PFSK-1 (cell line): Measurements from ENCODE around the gene KIAA1755.

ENCODE experiments used
- FOXP2 ChIP-seq: optimal IDR thresholded peaks from 2 replicates; pipeline ENCODE3; 2011; ENCODE audit warnings: borderline replicate concordance, control low read depth, inconsistent platforms; ENCODE audit not compliant: insufficient read depth; ENCODE audit errors: extremely low read length, extremely low read depth
- POLR2AphosphoS5 ChIP-seq: IDR thresholded peaks from 2 replicates; pipeline ENCODE4 v1.6.1; 2012; ENCODE audit warnings: low read depth, mild to moderate bottlenecking, control low read depth, low read length, moderate library complexity
- REST ChIP-seq, 2 experiments: IDR thresholded peaks; 2 replicates each; pipeline versions ENCODE4 v1.6.1 to v1.8.0; 2011 to 2012; ENCODE audit warnings: low read depth in 2 of 2, low read length in 2 of 2, control low read depth in 1 of 2, inconsistent platforms in 1 of 2, mild to moderate bottlenecking in 1 of 2, moderate library complexity in 1 of 2; ENCODE audit not compliant: insufficient read depth in 1 of 2
- TAF1 ChIP-seq: IDR thresholded peaks from 2 replicates; pipeline ENCODE4 v1.6.1; 2012; ENCODE audit warnings: low read length, control low read depth, borderline replicate concordance; ENCODE audit not compliant: insufficient read depth

GRCh38 chr20:38249536-38250310 lies 10.8 kb downstream of the KIAA1755 start:
- TF ChIP-seq POLR2AphosphoS5 (no peak), TAF1 (no peak), REST (IDR thresholded peaks at IDR 0.05; ENCODE audit: insufficient read depth in 1 of 2, low read depth in 2 of 2, low read length in 2 of 2) (no peak), FOXP2 (no peak)
